Vagina (tissue), 2 donors: ENCODE measurements around the gene ANKS1B.

Source experiments
- POLR2A ChIP-seq, 2 donors: fragments of 450-650 bp; IDR thresholded peaks; one replicate each; pipeline ENCODE4 v1.6.1; 2017; ENCODE audit warnings: antibody characterized with exemption in 2 of 2, mild to moderate bottlenecking in 2 of 2, moderate library complexity in 2 of 2
- TF ChIP-seq, protein P1 (sequence below), 3 experiments: fragments of 450-650 bp in 2 of 3; fragments of 200-600 bp in 1 of 3; sonication (generic) in 1 of 3; IDR thresholded peaks; one replicate each; pipeline ENCODE4 v1.5.1; 2017 to 2019; ENCODE audit warnings: antibody characterized with exemption in 3 of 3, mild to moderate bottlenecking in 2 of 3, moderate library complexity in 2 of 3

DNA sequence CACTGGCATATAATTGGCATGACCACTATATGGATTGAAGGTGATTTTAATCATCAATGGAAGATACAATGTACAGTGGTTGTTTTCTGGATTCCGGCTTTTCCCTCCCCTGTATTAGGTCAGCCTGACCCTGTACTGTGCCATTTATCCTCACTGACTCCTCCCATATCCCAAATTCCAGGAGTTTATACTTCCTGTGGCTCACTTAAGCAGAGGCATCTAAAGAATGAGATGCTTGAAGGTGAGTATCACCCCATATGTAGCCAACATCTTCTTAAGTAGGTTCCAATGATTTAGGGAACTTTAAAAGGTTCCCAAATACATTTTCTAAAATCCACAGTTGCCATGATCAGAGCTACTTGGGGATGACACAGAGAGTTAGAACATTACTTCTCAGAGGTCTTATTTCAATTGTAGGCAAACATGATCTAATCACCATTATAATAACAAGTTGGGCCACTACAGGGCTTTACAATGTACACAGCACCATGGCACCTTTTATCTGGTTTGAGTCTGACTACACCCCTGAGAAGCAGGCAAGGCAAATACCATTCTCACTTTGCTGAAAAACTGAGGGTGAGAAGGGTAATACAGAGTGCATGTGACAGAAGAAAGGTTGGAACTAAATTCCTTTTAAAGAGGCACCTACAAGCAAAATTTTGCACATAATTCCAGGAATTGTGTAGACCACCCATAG is 549.5 kb downstream of the ANKS1B start:
- TF ChIP-seq, protein P1, sequence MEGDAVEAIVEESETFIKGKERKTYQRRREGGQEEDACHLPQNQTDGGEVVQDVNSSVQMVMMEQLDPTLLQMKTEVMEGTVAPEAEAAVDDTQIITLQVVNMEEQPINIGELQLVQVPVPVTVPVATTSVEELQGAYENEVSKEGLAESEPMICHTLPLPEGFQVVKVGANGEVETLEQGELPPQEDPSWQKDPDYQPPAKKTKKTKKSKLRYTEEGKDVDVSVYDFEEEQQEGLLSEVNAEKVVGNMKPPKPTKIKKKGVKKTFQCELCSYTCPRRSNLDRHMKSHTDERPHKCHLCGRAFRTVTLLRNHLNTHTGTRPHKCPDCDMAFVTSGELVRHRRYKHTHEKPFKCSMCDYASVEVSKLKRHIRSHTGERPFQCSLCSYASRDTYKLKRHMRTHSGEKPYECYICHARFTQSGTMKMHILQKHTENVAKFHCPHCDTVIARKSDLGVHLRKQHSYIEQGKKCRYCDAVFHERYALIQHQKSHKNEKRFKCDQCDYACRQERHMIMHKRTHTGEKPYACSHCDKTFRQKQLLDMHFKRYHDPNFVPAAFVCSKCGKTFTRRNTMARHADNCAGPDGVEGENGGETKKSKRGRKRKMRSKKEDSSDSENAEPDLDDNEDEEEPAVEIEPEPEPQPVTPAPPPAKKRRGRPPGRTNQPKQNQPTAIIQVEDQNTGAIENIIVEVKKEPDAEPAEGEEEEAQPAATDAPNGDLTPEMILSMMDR (IDR thresholded peaks at IDR 0.05): no peak
- no peak for TF ChIP-seq POLR2A (IDR thresholded peaks at IDR 0.05)
